ENCODE measurements around the gene DCLK2.
"Not testable (repeated sequence)": the region's sequence is repeated elsewhere in the genome, so short reads cannot be mapped to it uniquely, and the experiment has no call there.

DCLK2 gene

DNA sequence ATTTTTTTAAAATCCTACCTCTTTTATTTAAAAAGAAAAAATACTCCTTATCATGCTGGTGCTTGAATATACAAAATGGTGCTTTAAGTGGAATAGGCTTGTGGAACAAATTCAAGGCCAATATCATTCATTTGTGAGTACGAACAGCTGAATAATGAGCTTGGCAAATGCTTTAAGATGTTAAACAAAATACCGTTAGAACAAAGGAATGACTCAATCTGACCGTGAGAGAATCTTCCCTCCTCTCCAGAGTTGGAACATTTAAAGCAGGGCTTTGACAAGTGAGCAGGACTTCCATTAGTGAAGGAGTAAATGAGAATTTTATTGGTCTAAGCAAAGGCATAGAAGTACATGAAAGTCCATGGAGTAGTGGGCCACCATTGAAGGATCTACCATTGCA is 74.5 kb downstream of the DCLK2 start:
- no peak for DNase-seq (ENCODE audit: low spot score)

DNA sequence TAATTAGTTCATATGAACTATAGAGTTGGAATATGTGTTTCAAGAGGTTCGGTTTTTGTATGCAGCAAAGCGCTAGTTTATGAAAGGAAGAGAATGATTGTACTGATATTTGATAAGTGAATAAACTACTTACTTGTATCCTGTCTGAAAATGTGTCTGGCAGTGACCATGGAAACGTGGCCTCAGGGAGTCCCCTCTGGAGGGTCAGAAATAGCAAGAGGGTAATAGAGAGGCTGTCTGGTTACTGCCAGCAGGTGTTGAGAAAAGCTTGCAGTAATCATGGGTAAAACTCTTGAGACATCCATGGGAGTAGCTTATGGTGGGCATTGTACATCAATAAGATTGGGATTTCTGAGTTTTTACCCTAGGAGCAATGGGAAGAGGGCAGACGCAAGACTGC is 77.1 kb downstream of the DCLK2 start:
- DNase-seq (ENCODE audit: low spot score) = no peak

DNA sequence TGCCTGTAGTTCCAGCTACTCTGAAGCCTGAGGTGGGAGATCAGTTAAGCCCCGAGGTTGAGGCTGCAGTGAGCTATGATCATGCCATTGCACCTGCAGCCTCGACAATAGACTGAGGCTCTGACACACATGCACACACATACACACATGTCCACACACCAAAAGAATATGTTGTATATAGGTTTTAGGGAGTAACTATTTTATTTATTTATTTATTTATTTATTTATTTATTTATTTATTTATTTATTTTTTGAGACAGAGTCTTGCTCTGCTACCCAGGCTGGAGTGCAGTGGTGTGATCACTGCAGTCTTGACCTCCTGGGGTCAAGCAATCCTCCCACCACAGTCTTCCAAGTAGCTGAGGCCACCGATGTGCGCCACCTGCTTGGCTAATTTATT is 78.3 kb downstream of the DCLK2 start:
- DNase-seq (ENCODE audit: low spot score) = no peak

DNA sequence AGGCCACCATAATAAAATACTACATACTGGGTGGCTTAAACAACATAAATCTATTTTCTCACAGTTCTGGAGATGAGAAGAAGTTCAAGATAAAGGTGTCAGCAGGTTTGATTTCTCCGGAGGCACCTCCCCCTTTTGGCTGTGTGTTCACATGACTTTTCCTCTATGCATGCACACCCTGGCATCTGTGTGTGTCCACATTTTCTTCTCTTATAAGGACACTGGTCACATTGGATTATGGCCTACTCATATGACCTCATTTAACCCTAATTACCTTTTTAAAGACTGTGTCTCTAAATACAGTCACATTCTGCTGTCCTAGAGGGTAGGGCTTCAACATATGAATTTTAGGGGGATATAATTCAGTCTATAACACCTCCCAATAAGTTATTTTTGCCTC is 79.8 kb downstream of the DCLK2 start:
- DNase-seq (ENCODE audit: low spot score) = no peak

DNA sequence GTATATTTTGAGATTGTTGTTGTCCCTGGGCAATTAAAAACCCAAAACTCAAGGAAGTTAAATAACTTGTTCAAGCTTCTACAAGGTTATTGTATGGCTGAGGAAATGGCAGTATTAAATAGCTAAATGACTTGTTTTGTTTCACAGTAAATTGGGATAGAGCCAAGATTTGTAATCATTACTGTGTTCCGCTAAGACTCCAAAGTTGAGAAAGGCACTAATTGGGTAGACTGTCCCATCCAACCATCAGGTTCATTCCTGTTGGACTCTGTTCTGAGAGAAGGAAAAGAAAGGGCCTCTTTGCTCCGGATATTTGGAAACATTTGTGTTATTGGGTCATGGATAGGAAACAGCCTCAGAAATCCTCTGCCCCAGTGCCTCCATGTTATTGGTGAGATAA is 82.2 kb downstream of the DCLK2 start:
- DNase-seq (ENCODE audit: low spot score) = no peak

DNA sequence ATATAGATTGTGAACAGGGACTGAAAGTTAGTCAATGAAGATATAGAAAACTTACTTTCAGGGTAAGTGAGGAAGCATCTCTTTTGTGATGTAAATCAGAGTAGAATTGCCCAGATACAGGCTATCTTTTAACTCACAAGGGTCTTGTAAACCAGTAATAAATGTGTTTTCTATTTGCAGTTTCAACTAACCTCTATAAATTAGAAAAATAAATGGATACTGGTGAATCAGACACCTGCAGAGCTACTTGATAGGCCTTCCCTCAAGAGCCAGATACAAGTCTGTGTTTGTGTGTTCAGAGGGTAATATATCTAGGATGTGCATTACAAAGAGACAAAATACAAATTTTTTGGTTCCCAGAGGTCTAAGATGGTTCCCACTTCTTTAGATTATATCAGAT is 82.9 kb downstream of the DCLK2 start:
- DNase-seq (ENCODE audit: low spot score) = no peak

DNA sequence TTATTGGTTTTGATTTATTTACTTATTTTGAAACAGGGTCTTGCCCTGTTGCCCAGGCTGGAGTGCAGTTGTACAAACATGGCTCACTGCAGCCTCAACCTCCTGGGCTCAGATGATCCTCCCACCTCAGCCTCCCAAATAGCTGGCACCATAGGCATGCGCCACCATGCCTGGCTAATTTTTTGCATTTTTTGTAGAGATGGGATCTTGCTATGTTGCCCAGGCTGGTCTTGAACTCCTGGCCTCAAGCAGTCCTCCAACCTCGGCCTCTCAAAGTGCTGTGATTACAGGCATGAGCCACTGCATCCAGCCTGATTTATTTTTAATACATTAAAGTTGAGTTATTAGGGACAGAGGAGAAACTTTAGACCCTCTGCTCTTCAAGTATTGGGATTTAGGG is 83.8 kb downstream of the DCLK2 start:
- not testable (repeated sequence) for DNase-seq (ENCODE audit: low spot score)

DNA sequence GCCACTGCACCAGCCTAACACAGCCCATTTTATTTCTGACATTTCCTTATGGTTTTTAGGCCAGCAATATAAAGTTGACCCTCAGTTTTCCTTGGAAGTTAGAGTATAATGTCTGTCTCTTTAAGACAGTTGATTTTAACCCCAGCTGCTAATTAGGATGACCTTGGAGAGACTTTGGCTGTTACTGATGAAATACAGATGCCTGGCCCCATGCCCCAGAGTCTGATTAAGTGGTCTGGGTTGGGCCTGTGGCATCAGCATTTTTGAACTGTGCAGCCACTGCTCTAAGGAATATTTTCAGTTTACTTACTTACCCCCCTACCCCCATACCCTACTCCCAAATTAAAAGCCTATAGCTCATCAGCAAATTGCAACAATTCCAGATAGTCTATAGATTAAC is 85.8 kb downstream of the DCLK2 start:
- no peak for DNase-seq (ENCODE audit: low spot score)

DNA sequence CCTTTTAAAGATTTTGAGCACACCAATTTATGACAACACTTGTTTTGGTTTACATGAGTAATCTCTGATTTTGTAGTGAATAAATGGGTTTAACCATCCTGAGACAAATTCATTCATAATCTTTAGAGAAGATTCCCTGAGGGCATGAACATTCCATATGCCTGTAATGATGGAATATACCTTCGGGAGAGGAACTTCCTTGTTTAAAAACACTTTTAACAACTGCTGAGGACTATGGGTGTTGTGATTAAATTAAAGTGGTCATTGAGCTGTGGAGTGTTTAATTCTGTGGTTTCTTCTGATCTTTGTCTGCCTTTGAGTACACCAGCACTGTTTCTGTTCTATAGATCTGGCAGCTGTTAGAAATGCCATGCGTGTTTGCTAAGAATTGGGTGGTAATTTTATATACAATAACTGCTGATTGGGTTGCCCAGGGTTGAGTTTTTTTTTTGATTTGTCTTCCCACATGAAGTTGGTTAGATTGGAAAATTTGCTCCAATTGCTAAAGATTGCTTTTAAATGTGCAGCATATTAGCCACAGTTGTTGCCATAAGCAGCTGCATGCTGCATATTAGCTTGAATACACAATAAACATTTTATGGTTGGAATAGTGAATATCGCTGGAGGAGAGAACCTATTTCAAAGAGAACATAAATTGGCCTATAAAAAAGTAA is 86.8 kb downstream of the DCLK2 start:
- DNase-seq (ENCODE audit: low spot score) = no peak

DNA sequence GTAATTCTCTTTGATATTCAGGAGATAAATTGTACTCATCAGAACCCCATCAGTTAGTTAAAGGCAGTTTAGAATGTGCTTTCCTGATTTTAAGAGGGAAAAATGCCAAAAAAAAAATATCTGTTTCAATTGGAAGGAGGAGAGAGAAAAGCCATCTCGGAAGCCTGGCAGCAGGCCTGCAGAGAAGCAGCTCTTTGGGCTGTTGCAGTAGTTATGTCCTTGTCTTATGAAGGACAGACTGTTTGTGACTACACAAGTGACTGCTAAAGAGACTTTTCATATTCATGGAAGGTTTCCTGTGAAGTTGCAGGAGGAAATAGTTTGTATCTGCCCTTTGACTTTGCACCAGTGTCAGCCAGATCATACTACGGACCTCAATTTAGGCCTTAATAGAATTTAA is 88.8 kb downstream of the DCLK2 start:
- no peak for DNase-seq (ENCODE audit: low spot score)

DNA sequence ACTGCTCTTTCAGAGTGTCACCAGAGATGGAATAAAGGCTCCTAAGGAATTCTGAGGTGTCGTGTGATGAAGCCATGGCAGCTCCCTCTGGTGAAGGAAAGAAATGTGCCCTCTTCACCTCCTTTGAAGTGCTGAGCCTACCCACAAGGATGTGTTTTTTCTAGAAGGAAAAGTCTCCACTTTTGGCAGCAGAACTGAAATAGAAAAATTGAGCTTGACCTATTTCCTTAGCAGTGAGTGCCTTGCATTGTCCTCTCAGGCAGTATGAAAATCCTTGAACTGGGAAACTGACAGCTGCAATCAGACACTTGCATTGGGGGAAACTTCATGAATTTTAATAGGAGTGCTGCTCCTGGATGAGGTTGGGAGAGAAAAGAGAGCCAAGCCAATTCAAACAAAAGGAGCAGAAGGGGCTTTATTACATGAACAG is 95.2 kb downstream of the DCLK2 start:
- DNase-seq (ENCODE audit: low spot score) = peak; percentile 52

DNA sequence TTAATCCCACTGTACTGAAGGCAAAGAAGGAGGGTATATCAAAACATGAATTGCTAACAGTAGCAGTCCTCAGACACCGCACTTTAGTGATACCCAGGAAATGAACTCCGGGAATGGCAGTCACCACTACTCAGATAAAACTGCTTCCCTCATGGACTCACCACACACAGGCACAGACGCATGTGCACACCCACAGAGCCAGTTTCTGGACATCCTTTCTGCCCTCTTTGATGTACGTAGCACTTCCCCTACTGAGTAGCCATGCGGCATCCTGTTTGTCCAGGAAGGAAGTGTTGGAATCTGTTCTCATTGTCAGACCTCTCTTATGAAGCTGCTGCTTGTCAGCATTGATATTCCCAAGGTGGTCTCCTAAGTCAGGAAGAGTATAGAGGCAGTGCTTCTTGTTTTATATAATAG is 95.7 kb downstream of the DCLK2 start:
- peak; percentile 21 for DNase-seq (ENCODE audit: low spot score)

DNA sequence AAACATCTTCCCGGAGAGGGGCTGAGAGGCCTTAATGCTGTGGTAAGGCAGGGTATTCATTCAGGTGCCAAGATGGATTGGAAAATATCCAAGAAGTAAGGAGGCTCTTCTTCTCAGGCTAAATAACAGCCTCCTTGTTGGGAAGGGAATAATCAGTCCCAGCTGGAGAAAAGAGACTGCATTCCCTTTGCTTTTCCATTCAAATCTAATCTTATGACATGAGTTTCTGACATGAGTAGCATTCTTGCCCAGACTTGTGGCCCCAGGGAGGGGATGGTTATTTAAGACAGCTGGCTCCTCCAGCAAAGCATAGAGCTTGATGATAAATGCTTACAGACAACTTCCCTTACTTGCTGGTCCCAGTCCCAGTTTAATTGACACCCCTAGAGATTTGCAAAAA is 98.3 kb downstream of the DCLK2 start:
- no peak for DNase-seq (ENCODE audit: low spot score)

DNA sequence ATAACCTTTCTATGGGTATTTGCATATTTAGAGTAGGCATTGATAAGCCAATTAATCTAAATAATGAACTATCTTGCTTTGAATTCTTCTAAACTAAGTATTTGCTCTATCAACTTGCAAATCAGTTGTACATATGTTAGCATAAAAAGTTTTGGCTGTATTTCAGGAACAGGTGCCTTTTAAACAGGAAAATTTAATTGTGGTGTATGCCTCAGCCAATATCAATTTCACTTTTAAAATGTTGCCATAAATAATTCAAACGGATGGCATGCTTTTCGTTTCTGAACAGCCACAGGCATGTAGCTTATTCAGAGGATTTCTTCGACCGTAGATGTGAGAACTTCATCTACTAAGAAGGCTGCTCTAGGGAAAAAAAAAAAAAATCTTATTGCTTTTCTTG is 99.9 kb downstream of the DCLK2 start:
- DNase-seq (ENCODE audit: low spot score) = no peak

DNA sequence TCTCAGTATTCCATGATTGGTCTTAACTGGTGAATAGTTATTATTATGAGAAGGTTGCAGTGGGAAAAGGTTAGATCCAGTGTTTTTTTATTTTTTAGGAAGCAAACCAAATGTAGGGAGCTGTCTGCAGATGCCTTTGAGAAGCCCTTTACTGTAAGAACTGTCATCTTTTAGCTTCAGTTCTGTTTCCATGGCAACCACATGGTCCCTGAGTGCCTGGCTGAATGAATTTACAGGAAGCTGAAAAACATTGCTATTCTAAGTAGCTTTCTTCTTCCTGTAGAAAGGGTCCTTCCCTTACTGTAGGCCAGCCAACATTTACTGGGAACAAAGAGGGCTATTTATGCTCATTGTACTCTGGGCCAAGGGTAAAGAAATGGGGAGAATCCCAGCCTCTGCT is 103.3 kb downstream of the DCLK2 start:
- DNase-seq (ENCODE audit: low spot score) = peak; percentile 64

DNA sequence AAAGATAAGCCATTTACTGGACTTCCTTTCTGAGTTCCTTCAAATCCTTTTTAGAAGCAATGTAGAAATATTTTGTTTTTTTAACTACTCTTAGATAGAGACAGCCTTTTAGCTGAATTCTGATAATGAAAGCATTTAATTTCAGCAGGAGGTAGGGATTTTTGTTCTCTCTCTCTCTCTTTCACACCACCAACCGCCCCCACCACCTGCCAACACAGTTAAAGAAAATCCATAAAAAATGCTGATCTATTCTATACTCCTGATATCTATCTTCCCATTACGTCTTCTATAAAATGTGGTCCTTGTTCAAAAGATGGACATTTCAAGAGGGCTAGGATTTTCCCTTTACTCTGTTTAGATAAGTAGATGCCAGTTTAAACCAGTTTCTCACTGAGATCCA is 104.5 kb downstream of the DCLK2 start:
- DNase-seq (ENCODE audit: low spot score) = no peak

DNA sequence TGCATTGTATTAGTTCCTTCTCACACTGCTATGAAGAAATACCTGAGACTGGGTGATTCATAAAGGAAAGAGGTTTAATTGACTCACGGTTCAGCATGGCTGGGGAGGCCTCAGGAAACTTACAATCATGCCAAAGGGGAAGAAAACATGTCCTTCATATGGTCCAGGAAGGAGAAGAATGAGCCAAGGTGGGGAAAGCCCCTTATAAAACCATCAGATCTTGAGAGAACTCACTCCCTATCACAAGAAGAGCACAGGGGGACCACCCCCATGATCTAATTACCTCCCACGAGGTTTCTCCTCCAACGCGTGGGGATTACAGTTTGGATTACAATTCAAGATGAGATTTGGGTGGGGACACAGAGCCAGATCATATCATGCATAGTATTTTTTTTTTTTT is 106.8 kb downstream of the DCLK2 start:
- not testable (repeated sequence) for DNase-seq (ENCODE audit: low spot score)

DNA sequence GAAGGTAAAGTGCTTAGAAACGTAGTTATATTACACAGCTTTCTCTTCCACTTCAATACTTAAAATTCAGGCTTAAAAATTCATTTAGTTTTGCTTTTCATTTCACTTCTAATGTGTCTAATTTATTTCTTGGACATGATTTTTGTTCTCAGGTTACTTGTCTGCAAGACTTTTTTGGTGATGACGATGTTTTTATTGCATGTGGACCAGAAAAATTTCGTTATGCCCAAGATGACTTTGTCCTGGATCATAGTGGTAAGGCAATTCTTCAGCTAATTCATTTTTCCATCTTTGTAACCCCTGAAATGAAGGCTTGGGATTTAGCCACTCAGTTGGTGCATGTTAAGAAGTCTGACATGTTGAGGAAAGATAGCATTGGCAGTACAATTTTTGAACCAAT is 114.7 kb downstream of the DCLK2 start:
- DNase-seq (ENCODE audit: low spot score) = no peak

DNA sequence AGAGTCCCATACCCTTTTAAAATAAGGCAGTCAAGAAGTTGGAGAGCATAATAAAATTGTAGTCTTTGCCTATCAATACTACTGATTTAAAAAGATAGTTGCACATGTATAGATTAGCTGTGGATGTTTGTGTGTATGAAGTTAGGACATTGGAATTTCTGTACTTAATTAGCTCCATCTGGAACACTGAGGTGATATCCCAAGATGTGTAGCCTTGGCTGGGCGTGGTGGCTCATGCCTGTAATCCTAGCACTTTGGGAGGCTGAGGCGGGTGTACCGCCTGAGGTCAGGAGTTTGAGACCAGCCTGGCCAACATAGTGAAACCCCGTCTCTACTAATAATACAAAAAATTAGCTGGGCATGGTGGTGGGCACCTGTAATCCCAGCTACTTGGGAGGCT is 119.0 kb downstream of the DCLK2 start:
- DNase-seq (ENCODE audit: low spot score) = not testable (repeated sequence)

DNA sequence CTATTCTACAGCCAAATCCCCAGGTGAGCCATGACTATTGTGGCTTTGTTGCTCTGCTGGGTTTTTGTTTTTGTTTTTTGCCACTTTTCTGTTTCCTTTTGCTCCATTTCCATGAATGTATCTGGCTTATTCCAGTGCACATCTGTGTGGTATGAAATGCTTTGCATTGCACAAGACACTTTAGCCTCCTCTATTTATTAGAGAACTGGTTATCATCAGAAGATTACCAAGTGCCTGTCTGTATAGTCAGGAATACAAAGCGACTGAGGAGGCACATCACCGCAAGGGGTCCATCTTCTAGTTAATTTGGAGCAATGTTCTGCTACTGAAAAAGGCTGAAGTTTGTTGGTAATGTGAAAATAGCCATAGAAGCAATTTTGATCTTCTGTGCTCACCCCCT is 120.8 kb downstream of the DCLK2 start:
- no peak for DNase-seq (ENCODE audit: low spot score)

DNA sequence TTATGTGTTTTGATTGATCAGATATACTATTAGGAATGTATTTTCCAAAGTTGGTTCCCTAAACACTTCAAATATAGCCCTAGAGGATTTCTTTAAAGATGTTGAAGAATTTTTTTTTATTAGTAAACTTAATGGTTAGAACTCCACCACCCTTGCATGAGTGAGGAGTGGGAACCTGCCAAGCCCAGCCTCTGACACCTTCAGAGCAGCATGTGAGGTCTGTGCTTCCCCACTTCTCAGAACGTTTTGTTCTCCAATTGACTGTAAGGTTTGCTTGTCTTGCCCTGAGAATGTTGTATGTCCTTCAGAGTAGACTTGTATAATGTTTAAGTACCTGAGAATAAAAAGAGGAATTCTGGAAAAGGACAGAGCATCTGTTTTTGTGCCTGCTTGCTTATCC is 126.8 kb downstream of the DCLK2 start:
- no peak for DNase-seq (ENCODE audit: low spot score)

DNA sequence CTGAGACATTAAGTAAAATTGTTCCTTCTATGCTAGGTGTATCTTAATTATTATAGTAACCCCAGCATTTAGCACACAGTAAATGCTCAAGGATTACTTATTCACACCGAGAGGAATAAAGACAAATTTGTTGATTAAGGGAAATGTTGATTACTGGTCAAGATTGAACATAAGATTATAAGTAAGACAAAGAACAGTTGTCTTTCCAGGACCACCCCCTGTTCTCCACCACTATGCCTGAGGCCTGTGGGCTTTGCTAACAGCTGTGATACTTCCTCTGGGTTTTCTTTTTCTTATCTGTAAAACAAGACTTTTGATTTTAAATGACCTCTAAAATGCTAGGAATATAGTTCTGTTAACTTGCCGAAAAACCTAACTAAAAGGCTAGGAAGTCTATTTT is 128.0 kb downstream of the DCLK2 start:
- DNase-seq (ENCODE audit: low spot score) = no peak

DNA sequence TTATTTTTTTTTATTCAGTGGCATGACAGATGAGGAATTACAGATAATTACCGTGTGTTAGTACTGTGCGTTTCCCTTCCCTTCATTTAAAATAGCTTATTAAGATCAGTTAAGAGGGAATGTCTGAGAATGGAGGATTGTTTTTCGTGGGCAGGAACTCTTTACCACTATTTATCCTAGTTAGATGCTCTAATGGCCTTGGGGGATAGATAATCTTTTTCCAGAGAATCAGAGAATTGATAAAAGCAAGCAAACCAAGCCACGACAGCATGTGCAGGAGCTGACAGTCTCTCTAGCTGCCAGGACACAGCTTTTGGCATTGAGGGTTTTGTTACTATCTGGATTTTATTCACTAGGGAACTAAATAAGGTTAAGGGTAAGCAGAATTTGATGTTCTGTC is 128.7 kb downstream of the DCLK2 start:
- no peak for DNase-seq (ENCODE audit: low spot score)

DNA sequence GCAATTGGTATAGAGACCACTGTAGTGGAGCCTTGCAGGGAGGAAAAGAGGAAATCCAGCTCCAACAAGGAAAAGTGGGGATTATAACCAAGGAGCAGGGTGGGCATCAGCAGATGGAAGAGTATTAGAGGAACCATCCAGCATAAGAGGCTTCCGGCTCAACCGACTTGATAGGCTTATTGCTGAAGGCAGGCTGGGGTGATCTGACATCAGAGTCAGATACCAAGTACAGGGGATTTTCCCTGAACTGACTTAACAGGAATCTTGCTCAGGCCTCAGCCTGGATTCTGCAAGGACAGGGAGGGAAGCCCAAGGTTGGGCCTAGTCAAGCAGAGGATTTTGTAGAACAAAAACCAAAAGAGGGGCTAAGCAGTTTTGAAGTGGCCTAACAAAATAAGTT is 129.6 kb downstream of the DCLK2 start:
- no peak for DNase-seq (ENCODE audit: low spot score)
